Measurements from ENCODE around the gene RAB27B.

The RAB27B gene

DNA sequence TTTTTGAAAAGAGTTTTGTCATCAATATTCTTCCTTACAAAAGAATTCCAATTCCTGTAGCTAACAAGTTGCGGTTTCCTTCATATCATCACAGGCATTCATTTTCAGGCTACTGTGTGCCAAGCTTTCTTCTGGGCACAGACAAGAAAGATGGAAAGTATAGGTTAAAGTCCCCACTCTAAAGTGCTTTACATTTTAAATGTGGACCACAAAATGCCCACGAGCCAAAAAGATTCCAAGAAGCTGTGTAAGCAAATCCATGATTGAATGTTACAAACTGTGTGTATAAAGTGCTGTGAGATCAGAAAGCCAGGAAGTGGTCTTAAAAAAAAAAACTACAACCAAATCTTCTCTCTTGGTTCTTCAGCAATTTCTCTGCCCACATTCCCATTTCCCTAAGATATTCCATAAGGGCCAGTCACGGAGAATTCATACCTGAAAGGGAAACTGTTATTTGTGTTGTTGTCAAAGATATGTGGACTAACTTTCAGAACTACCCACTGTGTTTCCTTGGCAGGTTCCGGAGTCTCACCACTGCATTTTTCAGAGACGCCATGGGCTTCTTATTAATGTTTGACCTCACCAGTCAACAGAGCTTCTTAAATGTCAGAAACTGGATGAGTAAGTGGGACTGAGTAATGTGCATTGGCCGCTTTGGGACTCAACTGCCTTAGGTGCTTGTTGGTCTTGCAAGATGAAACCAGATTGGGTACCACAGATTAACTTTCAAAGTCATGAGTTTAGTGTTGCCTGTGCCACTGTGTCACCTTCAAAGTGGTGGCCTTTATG lies 55.7 kb downstream of the RAB27B start:
- no peak for TF ChIP-seq TCF4 (CRISPR knock-in tag; IDR thresholded peaks at IDR 0.05; ENCODE audit: borderline replicate concordance)
- no peak for TF ChIP-seq RARB (CRISPR knock-in tag; IDR thresholded peaks at IDR 0.05)
- TF ChIP-seq GLIS3 (CRISPR knock-in tag; IDR thresholded peaks at IDR 0.05): no peak
- no peak for TF ChIP-seq ARNTL (CRISPR knock-in tag; IDR thresholded peaks at IDR 0.05; ENCODE audit: borderline replicate concordance, low read depth)
- no peak for TF ChIP-seq ZFP3 (CRISPR knock-in tag; IDR thresholded peaks at IDR 0.05)
- no peak for TF ChIP-seq ISL1 (CRISPR knock-in tag; IDR thresholded peaks at IDR 0.05)
- TF ChIP-seq BACH2 (CRISPR knock-in tag; IDR thresholded peaks at IDR 0.05; ENCODE audit: borderline replicate concordance): no peak
- TF ChIP-seq ZC3H10 (CRISPR knock-in tag; IDR thresholded peaks at IDR 0.05): no peak
- TF ChIP-seq, protein P1, sequence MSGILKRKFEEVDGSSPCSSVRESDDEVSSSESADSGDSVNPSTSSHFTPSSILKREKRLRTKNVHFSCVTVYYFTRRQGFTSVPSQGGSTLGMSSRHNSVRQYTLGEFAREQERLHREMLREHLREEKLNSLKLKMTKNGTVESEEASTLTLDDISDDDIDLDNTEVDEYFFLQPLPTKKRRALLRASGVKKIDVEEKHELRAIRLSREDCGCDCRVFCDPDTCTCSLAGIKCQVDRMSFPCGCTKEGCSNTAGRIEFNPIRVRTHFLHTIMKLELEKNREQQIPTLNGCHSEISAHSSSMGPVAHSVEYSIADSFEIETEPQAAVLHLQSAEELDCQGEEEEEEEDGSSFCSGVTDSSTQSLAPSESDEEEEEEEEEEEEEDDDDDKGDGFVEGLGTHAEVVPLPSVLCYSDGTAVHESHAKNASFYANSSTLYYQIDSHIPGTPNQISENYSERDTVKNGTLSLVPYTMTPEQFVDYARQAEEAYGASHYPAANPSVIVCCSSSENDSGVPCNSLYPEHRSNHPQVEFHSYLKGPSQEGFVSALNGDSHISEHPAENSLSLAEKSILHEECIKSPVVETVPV (CRISPR knock-in tag; IDR thresholded peaks at IDR 0.05): no peak
- TF ChIP-seq, protein P2, sequence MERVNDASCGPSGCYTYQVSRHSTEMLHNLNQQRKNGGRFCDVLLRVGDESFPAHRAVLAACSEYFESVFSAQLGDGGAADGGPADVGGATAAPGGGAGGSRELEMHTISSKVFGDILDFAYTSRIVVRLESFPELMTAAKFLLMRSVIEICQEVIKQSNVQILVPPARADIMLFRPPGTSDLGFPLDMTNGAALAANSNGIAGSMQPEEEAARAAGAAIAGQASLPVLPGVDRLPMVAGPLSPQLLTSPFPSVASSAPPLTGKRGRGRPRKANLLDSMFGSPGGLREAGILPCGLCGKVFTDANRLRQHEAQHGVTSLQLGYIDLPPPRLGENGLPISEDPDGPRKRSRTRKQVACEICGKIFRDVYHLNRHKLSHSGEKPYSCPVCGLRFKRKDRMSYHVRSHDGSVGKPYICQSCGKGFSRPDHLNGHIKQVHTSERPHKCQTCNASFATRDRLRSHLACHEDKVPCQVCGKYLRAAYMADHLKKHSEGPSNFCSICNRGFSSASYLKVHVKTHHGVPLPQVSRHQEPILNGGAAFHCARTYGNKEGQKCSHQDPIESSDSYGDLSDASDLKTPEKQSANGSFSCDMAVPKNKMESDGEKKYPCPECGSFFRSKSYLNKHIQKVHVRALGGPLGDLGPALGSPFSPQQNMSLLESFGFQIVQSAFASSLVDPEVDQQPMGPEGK (CRISPR knock-in tag; IDR thresholded peaks at IDR 0.05; ENCODE audit: borderline replicate concordance): no peak
- no peak for TF ChIP-seq ESRRG (CRISPR knock-in tag; IDR thresholded peaks at IDR 0.05)
- no peak for ATAC-seq

DNA sequence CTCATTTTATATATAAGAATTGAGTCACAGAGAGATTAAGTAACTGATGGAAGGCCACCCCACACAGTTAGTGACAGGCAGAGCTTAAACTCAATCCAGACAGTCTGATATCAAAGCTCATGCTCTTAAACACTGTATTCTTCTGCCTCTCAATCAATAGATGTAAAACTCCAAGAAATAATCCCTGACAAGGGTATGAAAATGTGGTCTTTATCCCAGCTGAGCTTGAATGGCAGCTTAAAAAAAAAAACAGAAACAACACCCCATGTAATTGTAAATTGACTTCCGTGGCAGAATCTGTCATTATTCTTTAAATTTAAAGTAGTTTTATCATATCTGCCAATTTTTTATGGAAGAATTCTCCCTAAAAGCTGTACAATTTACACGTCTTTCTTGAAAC lies 60.1 kb downstream of the RAB27B start:
- TF ChIP-seq, protein P2 (CRISPR knock-in tag; IDR thresholded peaks at IDR 0.05; ENCODE audit: borderline replicate concordance): no peak
- TF ChIP-seq TCF4 (CRISPR knock-in tag; IDR thresholded peaks at IDR 0.05; ENCODE audit: borderline replicate concordance) (no peak), ISL1 (CRISPR knock-in tag; IDR thresholded peaks at IDR 0.05) (no peak), SNAI2 (CRISPR knock-in tag; IDR thresholded peaks at IDR 0.05) (no peak)
- TF ChIP-seq, protein P3, sequence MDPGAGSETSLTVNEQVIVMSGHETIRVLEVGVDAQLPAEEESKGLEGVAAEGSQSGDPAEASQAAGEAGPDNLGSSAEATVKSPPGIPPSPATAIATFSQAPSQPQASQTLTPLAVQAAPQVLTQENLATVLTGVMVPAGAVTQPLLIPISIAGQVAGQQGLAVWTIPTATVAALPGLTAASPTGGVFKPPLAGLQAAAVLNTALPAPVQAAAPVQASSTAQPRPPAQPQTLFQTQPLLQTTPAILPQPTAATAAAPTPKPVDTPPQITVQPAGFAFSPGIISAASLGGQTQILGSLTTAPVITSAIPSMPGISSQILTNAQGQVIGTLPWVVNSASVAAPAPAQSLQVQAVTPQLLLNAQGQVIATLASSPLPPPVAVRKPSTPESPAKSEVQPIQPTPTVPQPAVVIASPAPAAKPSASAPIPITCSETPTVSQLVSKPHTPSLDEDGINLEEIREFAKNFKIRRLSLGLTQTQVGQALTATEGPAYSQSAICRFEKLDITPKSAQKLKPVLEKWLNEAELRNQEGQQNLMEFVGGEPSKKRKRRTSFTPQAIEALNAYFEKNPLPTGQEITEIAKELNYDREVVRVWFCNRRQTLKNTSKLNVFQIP (CRISPR knock-in tag; IDR thresholded peaks at IDR 0.05; ENCODE audit: borderline replicate concordance, low read depth): no peak
- ATAC-seq: no peak

DNA sequence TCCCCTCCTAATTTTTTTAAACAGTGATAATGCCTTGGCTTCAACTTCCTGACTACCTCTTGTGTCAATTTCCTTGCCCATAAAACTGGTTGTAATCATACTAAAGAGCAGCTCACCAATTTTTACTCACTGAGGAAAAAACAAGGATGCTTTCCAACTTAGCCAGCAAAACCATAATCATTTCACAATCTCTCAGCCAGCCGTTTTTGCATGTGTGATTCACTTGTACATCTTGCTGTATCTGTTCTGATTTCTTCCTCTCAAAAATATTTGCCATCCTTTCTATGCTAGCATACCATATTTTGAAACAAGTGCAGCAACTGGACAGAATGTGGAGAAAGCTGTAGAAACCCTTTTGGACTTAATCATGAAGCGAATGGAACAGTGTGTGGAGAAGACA lies 60.7 kb downstream of the RAB27B start:
- no peak for TF ChIP-seq PPARA (CRISPR knock-in tag; IDR thresholded peaks at IDR 0.05; ENCODE audit: borderline replicate concordance)
- TF ChIP-seq TOX (CRISPR knock-in tag; IDR thresholded peaks at IDR 0.05; ENCODE audit: borderline replicate concordance): no peak
- TF ChIP-seq ZNF8 (CRISPR knock-in tag; IDR thresholded peaks at IDR 0.05): no peak
- no peak for TF ChIP-seq TCF4 (CRISPR knock-in tag; IDR thresholded peaks at IDR 0.05; ENCODE audit: borderline replicate concordance)
- TF ChIP-seq CSDC2 (CRISPR knock-in tag; IDR thresholded peaks at IDR 0.05): no peak
- no peak for TF ChIP-seq ARNTL (CRISPR knock-in tag; IDR thresholded peaks at IDR 0.05; ENCODE audit: borderline replicate concordance, low read depth)
- ATAC-seq: no peak

DNA sequence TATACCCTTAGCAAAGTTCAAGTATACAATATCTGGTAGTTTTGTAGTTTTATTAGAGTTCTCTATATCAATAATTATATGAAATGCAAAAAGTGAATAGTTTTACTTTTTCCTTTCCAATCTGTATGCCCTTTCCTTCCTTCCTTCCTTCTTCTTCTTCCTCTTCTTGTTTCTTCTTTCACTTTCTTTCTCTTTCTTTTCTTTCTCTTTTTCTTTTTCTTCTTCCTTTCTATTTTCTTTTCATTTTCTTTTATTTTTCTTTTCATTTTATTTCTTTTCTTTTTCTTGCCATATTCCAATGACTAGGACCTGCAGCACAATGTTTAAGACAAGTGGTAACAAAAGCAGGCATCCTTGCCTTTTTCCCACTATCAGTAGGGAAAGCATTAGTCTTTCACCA lies 71.2 kb downstream of the RAB27B start:
- ATAC-seq: no peak
- TF ChIP-seq ZC3H10 (CRISPR knock-in tag; IDR thresholded peaks at IDR 0.05) (no peak), OSR1 (CRISPR knock-in tag; IDR thresholded peaks at IDR 0.05) (no peak), ESRRG (CRISPR knock-in tag; IDR thresholded peaks at IDR 0.05) (no peak), ARNTL (CRISPR knock-in tag; IDR thresholded peaks at IDR 0.05; ENCODE audit: borderline replicate concordance, low read depth) (no peak)

DNA sequence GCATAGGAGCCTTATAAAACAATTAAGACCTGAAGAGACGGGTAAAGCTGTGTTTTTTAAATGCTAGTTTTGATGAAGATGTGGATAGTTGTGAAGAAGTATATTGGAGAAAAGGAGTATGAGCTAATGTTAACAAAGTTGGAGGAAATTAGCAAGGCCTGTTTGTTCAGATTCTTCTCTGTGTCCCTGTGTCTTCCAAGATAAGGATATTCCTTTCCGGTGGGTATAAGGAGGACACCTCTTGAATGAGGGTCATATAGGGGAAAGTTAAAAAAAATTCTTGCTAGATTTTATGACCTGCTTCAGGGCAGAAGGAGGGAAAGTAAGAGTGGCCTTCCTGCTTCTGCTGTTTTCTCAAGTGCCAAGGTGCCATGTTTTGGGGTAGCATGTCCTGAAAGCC lies 72.0 kb downstream of the RAB27B start:
- no peak for TF ChIP-seq TCF4 (CRISPR knock-in tag; IDR thresholded peaks at IDR 0.05; ENCODE audit: borderline replicate concordance)
- TF ChIP-seq, protein P4, sequence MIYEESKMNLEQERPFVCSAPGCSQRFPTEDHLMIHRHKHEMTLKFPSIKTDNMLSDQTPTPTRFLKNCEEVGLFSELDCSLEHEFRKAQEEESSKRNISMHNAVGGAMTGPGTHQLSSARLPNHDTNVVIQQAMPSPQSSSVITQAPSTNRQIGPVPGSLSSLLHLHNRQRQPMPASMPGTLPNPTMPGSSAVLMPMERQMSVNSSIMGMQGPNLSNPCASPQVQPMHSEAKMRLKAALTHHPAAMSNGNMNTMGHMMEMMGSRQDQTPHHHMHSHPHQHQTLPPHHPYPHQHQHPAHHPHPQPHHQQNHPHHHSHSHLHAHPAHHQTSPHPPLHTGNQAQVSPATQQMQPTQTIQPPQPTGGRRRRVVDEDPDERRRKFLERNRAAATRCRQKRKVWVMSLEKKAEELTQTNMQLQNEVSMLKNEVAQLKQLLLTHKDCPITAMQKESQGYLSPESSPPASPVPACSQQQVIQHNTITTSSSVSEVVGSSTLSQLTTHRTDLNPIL (CRISPR knock-in tag; IDR thresholded peaks at IDR 0.05; ENCODE audit: low read depth): no peak
- no peak for TF ChIP-seq CSDC2 (CRISPR knock-in tag; IDR thresholded peaks at IDR 0.05)

More for the DNA sequence above, 72.0 kb downstream of the RAB27B start:
- no peak for ATAC-seq

Data from SK-N-SH treated with all-trans-retinoic acid at 6 μM for 48 hours (cell line).